GM18520 (cell line): ENCODE measurements around the gene ARNT2.

Experiments
- ATAC-seq: cut with Tn5 transposase; IDR thresholded peaks from one replicate; pipeline ENCODE4 v1.9.1; 2021; ENCODE audit not compliant: unreplicated experiment

ARNT2 gene

DNA sequence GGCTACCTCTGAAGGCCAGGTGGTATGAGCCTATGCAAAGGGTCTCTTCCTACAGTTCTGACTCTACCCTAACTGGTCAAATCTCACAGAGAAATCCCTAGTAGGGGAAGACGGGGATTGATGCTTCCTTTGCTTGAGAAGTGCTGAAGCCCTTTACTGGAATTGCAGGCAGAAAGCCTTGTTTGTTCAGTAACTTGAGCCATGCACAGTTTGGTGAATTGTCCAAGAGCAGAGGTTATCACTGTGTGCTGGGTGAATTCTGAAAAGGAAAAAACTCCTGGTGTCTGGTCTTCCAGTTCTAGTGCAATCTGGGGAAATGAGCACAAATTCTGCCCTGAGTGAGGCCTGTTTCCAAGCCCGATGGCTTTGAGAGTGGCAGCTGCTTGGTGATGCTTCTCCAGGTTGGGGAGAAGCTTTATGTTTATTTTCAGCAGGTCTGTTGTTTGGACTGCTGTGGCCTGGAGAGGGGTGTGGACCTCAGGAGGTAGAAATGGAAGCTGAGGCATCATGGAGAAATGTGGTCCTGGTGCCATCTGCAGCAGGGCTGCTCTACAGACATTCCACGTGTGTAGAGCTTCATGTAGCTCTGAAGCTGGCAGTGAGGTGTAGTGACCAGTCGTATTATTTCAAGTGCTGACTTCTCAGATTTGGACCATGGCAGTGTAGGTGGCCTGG, 60.9 kb downstream of the ARNT2 start:
- ATAC-seq = no peak

DNA sequence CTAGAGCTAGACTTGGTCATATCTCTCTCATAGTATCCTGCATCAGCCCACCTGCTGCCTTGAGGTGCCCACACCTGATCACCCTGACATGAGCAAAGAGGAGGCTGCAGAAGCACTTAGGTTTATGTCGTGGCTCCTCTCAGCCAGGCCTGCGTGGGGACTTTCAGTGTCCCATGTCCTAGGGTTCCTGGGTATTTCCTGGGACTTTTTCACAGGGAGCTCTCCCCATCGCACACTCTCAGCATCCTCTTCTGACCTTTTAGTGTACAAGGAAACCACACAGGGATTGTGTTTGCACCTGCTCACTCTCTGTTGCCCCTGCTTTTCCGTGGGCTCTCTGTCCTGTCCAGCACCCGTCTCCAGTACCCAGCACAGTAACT, 61.4 kb downstream of the ARNT2 start:
- no peak for ATAC-seq

DNA sequence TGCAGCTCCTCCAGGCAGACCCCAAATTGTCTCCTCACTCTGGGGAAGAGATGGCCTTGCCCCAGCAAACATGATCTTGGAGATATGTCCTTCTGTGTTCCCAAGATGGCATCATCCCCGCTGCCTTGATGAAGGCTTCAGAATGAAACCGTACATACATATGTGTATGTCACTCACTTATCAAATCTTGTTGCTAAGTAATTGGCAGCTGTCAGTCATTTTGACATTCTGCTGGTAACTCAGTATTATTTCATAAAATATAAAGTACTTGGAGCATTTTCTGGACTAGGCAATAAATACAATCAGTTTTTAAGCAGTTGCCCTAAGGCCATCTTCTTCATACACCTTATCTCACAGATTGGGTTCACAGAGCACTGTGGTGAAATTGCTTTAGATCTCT, 62.4 kb downstream of the ARNT2 start:
- ATAC-seq = no peak

DNA sequence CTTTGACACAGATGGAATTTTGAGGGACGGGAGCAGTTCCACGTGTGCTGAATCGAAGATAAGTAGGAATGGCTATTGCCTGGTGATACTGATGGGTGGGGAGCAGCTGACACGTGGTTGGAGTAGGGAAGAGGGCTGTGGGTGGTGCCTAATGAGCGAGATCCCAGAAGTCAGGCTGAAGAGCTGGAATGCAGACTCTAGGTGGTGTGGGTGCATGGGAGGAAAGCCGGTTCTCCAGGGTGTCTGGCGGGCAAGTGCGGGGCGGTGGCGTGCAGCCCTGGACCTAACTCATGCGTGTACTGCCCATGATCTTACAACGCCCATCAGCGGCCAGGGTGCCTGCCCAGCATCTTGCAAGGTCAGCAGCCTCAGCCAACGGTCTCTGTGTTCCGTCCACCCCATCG, 63.1 kb downstream of the ARNT2 start:
- ATAC-seq = no peak

DNA sequence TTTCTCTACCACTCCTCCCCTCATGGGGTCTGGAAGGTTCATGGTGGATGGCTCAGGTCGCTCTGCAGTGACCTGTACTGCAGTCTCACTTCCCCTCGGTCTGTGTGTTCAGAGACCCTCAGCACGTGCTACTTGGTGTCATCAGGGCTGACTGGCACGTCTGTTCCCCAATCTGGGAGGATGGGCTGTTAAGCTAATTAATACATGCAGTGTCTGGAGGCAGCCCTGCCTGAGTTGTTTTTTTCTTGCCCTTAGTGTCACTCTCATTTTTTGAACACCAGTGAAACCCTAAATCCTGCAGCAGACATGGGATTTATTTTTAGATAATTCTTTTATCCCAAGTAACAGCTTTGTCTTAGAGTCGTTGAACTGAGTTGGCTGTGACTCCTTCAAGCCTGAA, 64.6 kb downstream of the ARNT2 start:
- ATAC-seq = no peak

DNA sequence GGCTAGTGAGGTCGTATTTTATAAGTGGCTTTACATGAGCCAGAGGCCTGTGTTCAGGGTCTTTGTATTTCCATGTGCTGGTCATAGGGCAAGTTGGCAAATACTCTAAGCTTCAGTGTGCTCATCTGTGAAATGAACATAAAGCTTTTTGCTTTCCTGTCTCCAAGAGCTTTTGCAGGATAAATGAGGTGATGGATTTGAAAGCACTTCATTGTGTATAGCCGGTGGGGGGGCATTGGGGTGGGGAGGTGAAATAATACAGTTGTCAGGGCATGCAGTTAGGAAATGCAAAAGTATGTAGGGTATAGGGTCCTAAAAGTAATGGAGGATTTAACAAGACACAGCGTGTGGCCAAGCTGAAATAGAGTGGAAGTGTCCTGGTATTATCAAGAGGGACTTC, 67.7 kb downstream of the ARNT2 start:
- no peak for ATAC-seq

DNA sequence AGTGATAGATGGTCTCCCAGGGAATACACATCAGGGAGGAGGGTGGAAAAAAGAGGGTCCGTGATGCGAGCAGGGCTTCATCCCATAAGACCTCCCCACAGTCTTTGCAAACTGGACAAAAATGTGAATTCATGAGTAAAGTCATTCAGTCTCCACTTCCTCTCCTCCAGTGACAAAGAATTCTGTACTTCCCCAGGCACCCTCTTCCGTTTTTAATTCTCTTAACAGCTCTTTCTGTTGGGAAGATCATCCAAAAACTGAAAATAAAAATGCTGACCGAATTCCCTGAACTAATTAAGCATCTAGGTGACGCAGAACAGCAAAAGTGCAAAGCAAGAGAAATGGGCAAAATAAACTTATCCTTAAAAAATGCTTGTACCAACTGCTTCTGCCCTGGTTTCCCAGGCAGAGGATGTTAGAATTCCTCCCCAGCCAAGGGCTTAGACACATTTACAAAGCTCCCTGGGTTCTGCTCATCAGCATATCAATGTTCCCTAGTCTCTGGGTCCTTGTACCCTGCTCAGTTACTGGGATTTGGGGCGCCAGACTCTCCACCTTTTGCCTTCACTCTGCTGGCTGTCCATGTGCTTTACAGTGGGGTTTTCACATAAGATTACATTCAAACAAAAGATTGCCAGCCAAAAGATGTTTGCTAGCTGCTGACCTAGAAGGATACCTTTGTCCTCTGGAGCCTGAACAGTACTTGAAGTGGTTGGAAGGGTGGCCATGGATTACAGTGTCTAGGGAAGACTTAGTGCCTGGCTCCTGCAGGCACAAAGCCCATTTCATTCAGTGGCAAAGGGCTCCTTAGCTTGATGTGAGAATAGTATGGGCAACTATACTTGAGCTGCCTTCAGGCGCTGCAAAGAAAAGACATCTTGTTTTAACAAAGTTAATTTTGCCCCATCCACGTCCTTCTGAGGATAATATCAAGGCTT, 69.4 kb downstream of the ARNT2 start:
- ATAC-seq = no peak

DNA sequence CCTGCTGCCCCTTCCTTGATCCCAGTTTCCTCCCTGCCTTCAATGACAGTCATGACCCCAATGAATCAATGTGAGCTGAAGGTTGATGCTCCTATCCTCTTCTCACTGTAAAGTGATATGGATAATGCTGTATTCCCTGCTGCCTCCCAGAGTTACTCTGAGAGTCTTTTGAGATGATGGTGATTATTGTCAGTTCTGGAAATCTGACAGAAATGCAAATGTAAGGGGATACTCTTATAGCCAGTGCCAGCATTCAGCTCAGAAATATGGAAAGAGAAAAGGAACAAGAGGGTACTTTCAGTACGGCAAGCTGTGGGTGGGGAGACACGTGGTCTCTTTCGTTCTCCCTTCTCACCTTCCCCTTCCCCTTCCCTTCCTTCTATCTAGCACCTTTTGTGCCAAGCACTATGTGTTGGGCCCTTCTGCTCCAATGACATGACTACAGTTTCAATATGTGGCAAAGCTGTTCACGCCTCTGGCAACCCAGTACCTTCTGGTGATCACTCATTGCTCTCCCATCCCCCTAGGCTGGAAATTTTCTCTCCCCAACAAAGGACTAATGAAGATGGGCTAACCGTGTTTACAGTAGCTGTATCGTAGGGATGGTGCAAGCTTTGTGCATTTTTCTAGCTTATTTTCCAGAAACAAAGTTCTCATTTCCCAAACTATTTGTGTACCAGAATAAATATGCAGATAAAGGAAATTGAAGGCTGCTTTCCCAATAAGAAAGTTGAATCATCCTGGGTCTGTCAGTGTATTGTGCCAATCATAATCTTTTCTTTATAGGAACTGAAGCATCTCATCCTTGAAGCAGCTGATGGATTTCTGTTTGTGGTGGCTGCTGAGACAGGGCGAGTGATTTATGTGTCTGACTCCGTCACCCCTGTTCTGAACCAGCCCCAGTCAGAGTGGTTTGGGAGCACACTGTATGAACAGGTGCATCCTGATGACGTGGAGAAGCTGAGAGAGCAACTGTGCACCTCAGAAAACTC, 70.3 kb downstream of the ARNT2 start:
- ATAC-seq = no peak

DNA sequence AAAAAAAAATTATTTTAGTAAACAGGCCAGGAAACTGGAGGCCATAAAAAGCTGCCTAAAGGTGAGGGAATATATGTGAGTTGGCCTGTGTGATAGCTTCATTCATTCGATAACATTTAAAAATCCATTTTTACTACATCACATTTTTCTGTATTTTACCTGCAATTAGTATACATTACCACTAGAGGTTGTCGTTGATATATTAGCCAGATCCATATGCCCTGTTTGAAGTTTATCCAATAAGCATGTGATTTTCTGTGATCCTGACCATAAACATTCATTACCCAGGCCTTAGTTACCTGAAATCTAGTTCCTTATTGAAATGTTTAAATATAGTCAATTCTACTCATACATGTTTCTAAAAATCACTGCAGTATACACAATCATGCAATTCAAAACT, 71.4 kb downstream of the ARNT2 start:
- ATAC-seq = no peak

DNA sequence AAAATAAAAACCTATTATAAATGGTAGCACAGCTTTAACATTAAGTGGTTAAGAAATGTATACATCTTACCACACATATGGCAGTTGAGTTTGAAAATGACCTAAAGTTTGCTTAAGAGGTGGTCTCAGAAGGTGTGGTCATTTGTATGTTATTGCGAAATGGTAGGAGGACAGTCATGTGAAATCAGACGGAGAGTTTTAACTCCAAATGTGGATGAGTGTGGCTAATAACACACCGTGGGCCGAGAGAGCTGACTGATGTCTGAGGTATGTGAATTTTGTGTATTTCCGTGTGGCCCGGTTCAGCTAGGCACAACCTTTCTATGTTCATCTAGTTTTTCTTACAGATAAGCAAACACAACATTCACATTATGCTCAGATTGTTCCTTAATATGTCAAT, 71.9 kb downstream of the ARNT2 start:
- no peak for ATAC-seq

DNA sequence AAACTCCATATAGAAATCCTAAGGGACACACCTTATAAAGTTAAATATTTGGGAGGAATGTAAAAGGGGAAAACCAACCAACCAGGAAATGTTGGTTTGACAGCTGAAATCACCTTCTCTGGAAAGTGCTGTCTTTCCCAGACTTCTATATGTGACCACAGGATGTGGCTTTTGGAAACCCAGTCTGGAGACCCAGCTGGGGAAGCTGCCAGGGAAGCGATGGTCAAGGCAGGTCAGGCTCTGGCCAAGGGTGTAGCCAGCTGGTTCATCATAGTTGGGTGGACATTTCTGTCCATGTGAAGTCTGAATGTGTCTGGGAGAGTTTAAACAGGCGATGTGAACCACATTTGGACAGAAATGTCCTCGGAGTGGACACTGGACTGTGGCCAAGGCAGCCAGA, 73.9 kb downstream of the ARNT2 start:
- ATAC-seq = no peak

DNA sequence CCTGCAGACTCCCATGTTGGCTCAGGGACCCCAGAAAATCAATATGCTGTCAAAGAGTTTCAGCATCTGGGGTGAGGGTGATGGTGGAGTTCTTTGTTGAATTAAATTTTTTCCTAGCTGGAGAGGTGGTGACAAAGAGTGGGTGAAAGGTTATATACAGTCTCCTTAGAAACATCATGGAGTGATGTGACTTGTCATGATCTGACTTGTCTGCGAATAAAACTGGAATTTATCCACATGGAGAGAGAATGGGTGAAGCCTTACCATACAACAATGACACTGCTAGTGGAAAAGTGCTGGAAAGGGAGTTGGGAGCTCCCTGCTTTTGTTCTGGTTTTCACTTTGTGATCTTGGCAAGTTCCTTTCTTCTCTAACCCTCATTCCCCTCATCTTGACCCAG, 75.0 kb downstream of the ARNT2 start:
- ATAC-seq = no peak

DNA sequence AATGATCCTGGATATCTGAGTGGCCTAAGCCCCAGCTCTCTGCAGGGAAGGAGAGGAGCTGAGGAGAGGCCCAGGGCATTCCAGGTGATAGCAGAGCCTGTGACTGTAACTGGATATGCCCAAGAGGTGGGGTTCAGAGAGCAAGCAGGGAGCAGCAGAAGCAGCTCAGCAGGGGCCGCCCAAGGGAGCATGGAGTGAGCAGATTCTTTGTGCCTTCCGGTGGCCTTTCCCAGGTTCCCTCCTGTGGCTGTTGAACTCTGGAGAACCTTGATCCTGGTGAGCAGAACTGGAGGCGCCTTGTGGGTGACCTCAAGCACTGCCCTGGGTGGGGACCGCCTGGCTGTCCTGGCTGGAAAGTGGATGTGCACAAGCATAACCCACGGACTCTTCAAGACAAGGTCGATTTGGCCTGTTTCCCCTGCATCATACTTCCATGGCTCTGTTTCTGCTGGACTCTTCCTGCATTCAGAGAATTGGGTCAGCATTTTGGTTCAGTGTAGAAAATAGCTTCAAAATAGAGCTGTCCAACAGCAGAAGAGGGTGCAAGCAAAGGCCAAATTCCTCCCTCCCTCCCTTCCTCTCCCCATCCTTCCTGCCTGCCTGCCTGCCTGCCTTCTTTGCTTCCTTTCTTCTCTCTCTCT, 76.1 kb downstream of the ARNT2 start:
- no peak for ATAC-seq

DNA sequence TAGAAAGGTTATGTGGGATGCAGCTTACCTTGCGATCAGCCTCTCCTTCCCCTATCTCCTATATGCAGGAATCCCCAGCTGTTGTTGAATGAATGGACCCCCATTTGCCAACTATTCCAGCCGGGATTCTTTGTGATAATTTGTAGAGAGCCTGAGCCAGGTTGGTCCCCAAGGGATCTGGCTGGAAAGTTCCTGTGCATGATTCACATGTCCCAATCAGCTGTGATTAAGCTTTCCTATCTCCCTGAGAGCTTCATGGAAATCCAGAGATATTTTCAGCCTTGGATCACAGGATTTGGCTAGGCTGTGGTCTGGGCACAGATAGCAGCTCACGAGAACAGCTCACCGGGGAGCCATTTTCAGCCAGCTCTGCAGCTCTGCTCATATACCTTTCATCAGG, 76.7 kb downstream of the ARNT2 start:
- no peak for ATAC-seq

DNA sequence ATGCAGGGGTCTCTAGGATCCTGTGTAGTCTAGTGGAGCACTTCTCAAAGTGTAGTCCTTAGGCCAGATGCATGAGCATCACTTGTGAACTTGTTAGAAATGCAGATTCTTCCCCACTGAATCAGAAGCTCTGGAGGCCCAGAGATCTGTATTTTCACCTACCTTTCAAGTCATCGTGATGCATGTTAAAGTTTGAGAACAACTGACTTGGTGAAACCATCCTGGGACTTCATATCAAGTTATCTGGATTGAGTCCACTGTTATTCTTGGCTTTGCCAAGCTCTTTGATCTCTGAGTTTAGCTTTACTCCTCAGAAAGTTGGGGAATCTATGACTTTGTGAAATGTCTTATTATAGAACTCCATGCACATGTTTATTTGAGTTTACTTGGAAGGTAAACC, 78.5 kb downstream of the ARNT2 start:
- no peak for ATAC-seq

DNA sequence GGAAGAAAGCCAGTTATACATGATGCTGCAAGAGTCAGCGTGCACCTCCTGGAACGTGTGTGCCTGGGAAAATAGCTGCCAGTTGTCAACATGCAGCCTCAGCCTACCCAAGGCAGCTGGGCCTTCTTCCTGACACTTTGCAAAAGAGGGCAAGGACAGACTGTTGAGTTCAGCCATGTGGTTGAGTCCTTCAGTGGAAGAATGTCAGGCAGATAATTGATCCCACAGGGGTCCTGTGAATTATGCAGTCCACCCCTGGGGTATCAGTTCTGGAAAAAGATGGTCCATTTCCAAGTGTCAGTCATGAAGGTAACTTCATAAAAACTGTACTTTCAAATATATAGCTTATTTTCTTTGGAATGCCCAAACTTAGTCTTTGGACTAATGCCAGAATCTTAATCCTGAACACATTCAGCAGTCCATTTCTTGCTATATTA, 79.6 kb downstream of the ARNT2 start:
- no peak for ATAC-seq

DNA sequence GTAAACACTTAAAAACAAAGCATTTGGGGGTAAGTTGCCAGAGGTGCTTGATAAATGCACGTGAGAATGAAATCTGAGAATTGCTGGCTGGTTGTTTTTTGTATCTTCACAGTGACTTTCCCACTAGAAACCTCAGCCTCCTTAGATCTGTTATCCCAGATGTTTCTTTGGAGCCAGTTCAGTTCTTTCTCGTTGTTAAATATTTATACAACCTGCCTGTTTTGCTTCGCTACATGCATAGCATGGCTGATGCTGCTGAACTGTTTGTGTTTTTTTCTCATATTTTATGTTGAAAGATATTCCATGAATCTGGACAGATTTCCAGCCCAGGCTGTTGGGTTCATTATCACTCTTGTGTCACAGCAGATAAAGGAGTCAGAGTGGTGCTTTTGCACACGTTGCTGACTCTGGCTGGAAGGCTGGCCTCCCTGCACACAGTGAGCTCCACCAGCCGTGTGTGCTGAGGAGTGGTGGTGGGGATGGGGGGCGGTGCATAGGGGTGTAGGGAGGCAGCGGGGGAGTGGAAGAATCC, 80.2 kb downstream of the ARNT2 start:
- no peak for ATAC-seq

DNA sequence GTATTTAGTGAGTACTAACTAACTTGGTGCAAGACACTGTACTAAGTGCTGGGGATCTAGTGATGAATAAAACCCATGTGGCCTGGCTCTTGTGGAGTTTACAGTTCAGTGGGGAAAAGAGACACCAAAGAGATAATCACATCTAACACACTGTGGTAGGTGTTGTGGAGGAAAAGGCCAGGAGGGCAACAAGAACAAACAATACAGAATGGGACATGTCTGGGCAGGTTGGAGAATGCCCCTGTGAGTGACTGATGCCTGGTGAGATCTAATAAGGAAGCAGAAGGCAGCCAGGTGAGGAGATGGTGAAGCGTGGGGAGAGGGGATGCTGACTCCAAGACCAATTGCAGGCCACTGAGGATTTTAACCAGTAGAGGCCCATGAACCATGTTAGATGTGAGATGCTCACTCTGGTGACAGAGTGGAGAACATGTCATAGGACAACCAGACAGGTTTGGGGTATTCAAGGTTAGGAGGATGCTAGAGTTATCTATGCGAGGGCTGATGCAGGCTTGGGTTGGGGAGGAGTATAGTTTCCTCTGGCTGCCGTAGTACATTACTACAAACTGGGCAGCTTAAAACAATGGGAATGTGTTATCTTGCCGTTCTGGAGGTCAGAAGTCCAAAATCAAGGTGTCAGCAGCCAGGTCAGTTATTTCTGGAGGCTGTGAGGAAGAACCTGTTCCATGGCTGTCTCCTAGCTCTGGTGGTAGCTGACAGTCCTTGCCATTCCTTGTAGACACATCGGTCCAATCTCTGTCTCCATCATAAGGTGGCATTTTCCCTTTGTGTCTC, 81.4 kb downstream of the ARNT2 start:
- no peak for ATAC-seq

DNA sequence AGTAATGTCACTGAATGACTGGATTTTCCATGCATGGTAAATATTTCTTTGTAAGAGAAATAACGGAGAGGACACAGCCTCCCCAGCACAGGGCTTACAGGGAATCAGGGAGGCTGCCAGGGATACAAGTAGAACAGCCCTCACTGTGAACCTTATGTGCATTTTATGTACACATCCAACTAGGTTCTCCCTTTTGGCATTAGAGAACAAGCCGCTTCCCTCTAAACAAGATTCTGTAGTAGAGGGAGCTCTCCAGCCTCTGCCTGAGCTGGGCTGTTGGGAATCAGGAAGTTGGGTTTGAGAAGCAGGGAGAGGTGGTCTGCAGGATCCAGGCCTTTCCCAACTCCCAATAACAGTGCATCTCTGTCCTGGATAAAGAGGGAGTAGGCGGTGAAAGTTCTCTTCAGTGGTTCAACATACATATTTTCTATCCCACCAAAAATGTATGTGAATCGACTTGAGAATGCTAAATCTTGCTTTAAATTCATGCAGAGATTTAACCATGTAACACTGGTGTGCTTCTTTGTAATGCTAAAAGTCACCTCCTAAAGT, 83.7 kb downstream of the ARNT2 start:
- ATAC-seq = no peak
